ENCODE results near the gene CFAP74.

DNA sequence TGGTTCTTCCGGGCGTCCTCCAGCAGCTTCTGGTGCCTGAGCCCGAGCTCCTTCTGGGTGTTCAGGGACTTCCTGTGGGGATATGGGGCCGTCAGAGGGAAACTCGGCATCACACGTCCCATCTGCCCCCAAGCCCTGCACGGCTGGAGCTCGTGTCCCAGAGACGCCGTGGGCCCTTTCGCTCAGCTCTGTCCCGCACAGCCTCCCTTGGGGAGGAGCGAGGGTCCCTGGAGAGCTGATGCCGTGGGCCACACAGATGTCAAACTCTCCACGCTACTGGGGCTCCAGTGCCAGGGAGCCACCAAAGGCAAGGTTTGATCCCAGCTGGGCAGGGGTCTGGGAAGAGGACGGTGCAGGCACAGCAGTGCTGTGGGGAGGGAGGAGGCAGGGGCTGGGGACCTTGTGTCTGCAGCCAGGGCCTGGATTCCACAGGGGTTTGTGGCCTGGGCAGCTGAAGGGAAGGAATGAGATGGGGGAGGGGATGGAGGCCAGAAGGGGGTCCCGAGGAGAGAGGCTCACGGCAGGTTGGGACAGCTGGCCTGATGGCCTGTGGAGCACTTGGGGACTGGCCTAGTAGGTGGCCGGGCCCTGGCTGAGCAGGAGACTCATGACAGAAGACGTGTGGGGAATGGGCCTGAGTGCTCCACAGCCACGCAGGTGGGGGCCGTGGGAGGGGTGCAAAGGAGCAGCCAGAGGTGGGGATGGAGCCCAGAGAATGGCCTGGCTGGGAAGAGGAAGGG lies 30.4 kb downstream of the CFAP74 start:
- TF ChIP-seq CBX8 (IDR thresholded peaks at IDR 0.05) (no peak), RAD21 (conservative IDR thresholded peaks at IDR 0.05 in 1 of 2, IDR thresholded peaks at IDR 0.05 in 1 of 2) (no peak), HDAC2 (IDR thresholded peaks at IDR 0.05) (no peak)
- TF ChIP-seq, protein P1, sequence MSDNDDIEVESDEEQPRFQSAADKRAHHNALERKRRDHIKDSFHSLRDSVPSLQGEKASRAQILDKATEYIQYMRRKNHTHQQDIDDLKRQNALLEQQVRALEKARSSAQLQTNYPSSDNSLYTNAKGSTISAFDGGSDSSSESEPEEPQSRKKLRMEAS (IDR thresholded peaks at IDR 0.05): no peak
- TF ChIP-seq, protein P2, sequence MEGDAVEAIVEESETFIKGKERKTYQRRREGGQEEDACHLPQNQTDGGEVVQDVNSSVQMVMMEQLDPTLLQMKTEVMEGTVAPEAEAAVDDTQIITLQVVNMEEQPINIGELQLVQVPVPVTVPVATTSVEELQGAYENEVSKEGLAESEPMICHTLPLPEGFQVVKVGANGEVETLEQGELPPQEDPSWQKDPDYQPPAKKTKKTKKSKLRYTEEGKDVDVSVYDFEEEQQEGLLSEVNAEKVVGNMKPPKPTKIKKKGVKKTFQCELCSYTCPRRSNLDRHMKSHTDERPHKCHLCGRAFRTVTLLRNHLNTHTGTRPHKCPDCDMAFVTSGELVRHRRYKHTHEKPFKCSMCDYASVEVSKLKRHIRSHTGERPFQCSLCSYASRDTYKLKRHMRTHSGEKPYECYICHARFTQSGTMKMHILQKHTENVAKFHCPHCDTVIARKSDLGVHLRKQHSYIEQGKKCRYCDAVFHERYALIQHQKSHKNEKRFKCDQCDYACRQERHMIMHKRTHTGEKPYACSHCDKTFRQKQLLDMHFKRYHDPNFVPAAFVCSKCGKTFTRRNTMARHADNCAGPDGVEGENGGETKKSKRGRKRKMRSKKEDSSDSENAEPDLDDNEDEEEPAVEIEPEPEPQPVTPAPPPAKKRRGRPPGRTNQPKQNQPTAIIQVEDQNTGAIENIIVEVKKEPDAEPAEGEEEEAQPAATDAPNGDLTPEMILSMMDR (IDR thresholded peaks at IDR 0.05): no peak
